ENCODE results near the gene MSX1. TPM values are rescaled to one million over a fixed set of nuclear protein-coding genes. Genes with fewer than 3 reads are reported as not detected.

MSX1 gene
- total and polyA plus RNA-seq, 9 donors: 2.2 to 4.5 (median 4.0) TPM

GRCh38 chr4:4875611-4876010, 16.1 kb downstream of the MSX1 start:
- H3K4me3 ChIP-seq: no peak overlapping the region
- intact Hi-C loops (cut with DNase I): no loop called here
- H3K27me3 ChIP-seq: no peaks in the 10 kb centered on the region
- DNase-seq: no peak
- H3K9me3 ChIP-seq: no peaks in the 10 kb centered on the region
- no peaks in the 10 kb centered on the region for H3K36me3 ChIP-seq
- no peak for TF ChIP-seq CTCF (IDR thresholded peaks at IDR 0.05)
- no peak for TF ChIP-seq EP300 (IDR thresholded peaks at IDR 0.05)
- TF ChIP-seq POLR2A (IDR thresholded peaks at IDR 0.05): no peak
- no peak overlapping the region for H3K27ac ChIP-seq
- WGBS, 3 donors: 37 to 59% (median 47%) methylated on average over 5 of the region's 5 CpGs
- peaks cover 3% of the 10 kb centered on the region for H3K4me1 ChIP-seq (ENCODE audit: insufficient read depth)

GRCh38 chr4:4876945-4877661, 17.6 kb downstream of the MSX1 start:
- intact Hi-C loops (cut with DNase I): no loop called here
- H3K27me3 ChIP-seq: no peaks in the 10 kb centered on the region
- no peaks in the 10 kb centered on the region for H3K36me3 ChIP-seq
- TF ChIP-seq EP300 (IDR thresholded peaks at IDR 0.05) (no peak), POLR2A (IDR thresholded peaks at IDR 0.05) (no peak), CTCF (IDR thresholded peaks at IDR 0.05) (no peak)
- H3K9me3 ChIP-seq: no peaks in the 10 kb centered on the region
- no peak overlapping the region for H3K4me3 ChIP-seq
- H3K27ac ChIP-seq: no peak overlapping the region
- no peak for DNase-seq
- no peaks in the 10 kb centered on the region for H3K4me1 ChIP-seq (ENCODE audit: insufficient read depth)
- 77 to 89% (median 81%) methylated on average over 12 of the region's 12 CpGs for WGBS, 3 donors

GRCh38 chr4:4880492-4880891, 21.0 kb downstream of the MSX1 start:
- H3K4me3 ChIP-seq: no peak overlapping the region
- H3K4me1 ChIP-seq (ENCODE audit: insufficient read depth): no peaks in the 10 kb centered on the region
- TF ChIP-seq EP300 (IDR thresholded peaks at IDR 0.05) (no peak), POLR2A (IDR thresholded peaks at IDR 0.05) (no peak), CTCF (IDR thresholded peaks at IDR 0.05) (no peak)
- H3K9me3 ChIP-seq: no peaks in the 10 kb centered on the region
- no peaks in the 10 kb centered on the region for H3K36me3 ChIP-seq
- intact Hi-C loops (cut with DNase I): no loop called here
- DNase-seq: no peak
- WGBS, 3 donors: 59 to 82% (median 76%) methylated on average over 2 of the region's 2 CpGs
- H3K27me3 ChIP-seq: no peaks in the 10 kb centered on the region
- H3K27ac ChIP-seq: no peak overlapping the region

- intact Hi-C loops (cut with DNase I): no loop called here
- Histone ChIP-seq H3K36me3 (no peaks in the 10 kb centered on the region), H3K27ac (no peak overlapping the region), H3K27me3 (no peaks in the 10 kb centered on the region), H3K4me1 (ENCODE audit: insufficient read depth) (no peaks in the 10 kb centered on the region), H3K4me3 (no peak overlapping the region), H3K9me3 (no peaks in the 10 kb centered on the region)
- no peak for DNase-seq
- WGBS, 3 donors: 71 to 78% (median 74%) methylated on average over 2 of the region's 2 CpGs
- no peak for TF ChIP-seq CTCF (IDR thresholded peaks at IDR 0.05)
These were observed 22.0 kb downstream of the MSX1 start for GRCh38 chr4:4881432-4881831.

Measured in ovary (tissue), 9 donors.